ENCODE data around the gene FADS1. TPM values are rescaled to one million over a fixed set of nuclear protein-coding genes. Genes with fewer than 3 reads are reported as not detected.
A peak's percentile ranks its signal among the peaks of the same experiment; 100 is the strongest.

The FADS1 gene
- total and polyA plus RNA-seq, 2 of the 13 experiments (the other 11 are each of a cell fraction or from before 2014, with no cell fraction given), result 91.8 to 108 TPM

DNA sequence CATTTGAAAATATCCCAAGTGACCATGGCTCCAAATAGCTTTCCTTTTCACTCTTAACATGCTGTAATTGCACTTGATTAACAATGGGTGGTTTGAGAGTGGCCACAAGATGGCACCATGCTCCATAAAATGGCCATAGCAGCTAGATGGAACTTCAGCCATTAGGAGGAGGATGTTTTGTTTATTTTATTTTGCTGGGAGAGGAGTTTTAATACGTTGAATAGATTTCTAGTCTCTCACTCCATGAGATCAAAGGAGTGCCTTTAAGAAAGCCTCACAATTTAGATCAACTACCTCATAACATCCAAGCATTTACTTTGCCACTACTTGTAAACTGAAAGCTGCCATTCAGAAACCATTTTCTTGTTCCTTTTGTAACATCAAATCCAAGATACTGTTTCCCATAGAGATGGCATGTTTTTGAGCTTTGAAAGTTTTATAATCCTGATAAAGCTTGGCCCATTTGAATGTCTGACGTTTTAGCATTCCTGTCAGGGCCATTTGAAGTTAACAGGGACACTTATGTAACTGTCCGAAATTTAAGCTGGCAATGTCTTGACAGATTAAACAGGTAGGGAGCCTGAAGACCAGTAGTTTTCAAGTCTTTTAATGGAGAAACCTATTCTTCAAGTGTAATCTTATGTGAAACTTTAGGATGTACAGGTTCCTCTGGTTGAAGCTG, 19.4 kb downstream of the FADS1 start (continued):
- TF ChIP-seq ZNF362 (CRISPR knock-in tag; IDR thresholded peaks at IDR 0.05; ENCODE audit: borderline replicate concordance), result no peak
- no peak for TF ChIP-seq REST (IDR thresholded peaks at IDR 0.05; ENCODE audit: borderline replicate concordance in 1 of 2, low read depth in 1 of 2, low read length in 2 of 2)
- TF ChIP-seq MEIS2 (CRISPR knock-in tag; IDR thresholded peaks at IDR 0.05), result no peak
- TF ChIP-seq RBFOX2 (IDR thresholded peaks at IDR 0.05; ENCODE audit: low read depth, low read length), result peak; percentile 45; the same call in 1 of the 2 replicates
- TF ChIP-seq ARID3A (IDR thresholded peaks at IDR 0.05; ENCODE audit: low read depth, low read length), result peak; percentile 85
- no peak for TF ChIP-seq DMAP1 (CRISPR knock-in tag; IDR thresholded peaks at IDR 0.05)
- TF ChIP-seq ATF7-NPFF (CRISPR knock-in tag; IDR thresholded peaks at IDR 0.05; ENCODE audit: low read depth), result no peak
- no peak for TF ChIP-seq ISX (CRISPR knock-in tag; conservative IDR thresholded peaks at IDR 0.05)
- TF ChIP-seq BRD4 (CRISPR knock-in tag; IDR thresholded peaks at IDR 0.05), result no peak
- peak; percentile 15; the same call in 1 of the 2 replicates for TF ChIP-seq ARID4A (CRISPR knock-in tag; IDR thresholded peaks at IDR 0.05; ENCODE audit: borderline replicate concordance)
- peak; percentile 7; the same call in 1 of the 2 replicates for TF ChIP-seq NCOA2 (CRISPR knock-in tag; IDR thresholded peaks at IDR 0.05)
- 0 out of 2 replicates have a peak, but pooled peaks have one; percentile 23 for TF ChIP-seq PAF1 (CRISPR knock-in tag; IDR thresholded peaks at IDR 0.05)
- TF ChIP-seq, protein P1, sequence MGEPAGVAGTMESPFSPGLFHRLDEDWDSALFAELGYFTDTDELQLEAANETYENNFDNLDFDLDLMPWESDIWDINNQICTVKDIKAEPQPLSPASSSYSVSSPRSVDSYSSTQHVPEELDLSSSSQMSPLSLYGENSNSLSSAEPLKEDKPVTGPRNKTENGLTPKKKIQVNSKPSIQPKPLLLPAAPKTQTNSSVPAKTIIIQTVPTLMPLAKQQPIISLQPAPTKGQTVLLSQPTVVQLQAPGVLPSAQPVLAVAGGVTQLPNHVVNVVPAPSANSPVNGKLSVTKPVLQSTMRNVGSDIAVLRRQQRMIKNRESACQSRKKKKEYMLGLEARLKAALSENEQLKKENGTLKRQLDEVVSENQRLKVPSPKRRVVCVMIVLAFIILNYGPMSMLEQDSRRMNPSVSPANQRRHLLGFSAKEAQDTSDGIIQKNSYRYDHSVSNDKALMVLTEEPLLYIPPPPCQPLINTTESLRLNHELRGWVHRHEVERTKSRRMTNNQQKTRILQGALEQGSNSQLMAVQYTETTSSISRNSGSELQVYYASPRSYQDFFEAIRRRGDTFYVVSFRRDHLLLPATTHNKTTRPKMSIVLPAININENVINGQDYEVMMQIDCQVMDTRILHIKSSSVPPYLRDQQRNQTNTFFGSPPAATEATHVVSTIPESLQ (CRISPR knock-in tag; conservative IDR thresholded peaks at IDR 0.05), result no peak
- TF ChIP-seq DNMT3B (CRISPR knock-in tag; conservative IDR thresholded peaks at IDR 0.05), result no peak
- no peak for TF ChIP-seq ARNT (IDR thresholded peaks at IDR 0.05)

All from HepG2 (cell line).